GM23338 (cell line): Measurements from ENCODE around the gene LRMDA. TPM values are rescaled to one million over a fixed set of nuclear protein-coding genes. Genes with fewer than 3 reads are reported as not detected.

ENCODE experiments used
- ATAC-seq: fragments of 200-7000 bp; cut with Tn5 transposase; 3 replicates; pipeline ENCODE4 v1.9.1; 2020
- DNase-seq: peaks from one replicate; pipeline ENCODE4 v3.0.0-alpha.2; 2015; ENCODE audit warnings: low spot score
- H2AFZ ChIP-seq: fragments of 200-600 bp; sonication (generic); 2 replicates; pipeline ENCODE4 v1.8.0; 2016; ENCODE audit warnings: antibody characterized with exemption, mild to moderate bottlenecking, moderate library complexity
- H3F3A ChIP-seq: fragments of 200-600 bp; sonication (generic); replicated peaks from 2 replicates; pipeline ENCODE4 v1.8.0; 2017; ENCODE audit warnings: antibody characterized with exemption, mixed run types, low read depth
- H3K27ac ChIP-seq: fragments of 200-600 bp; sonication (generic); 2 replicates; pipeline ENCODE4 v1.6.1; 2016; ENCODE audit warnings: low read depth
- H3K27me3 ChIP-seq: fragments of 200-600 bp; sonication (generic); 2 replicates; pipeline ENCODE4 v1.8.0; 2016; ENCODE audit warnings: mild to moderate bottlenecking, mixed run types, moderate library complexity; ENCODE audit not compliant: insufficient read depth
- H3K36me3 ChIP-seq: fragments of 200-600 bp; sonication (generic); 2 replicates; pipeline ENCODE4 v1.8.0; 2016; ENCODE audit warnings: mild to moderate bottlenecking; ENCODE audit not compliant: insufficient read depth
- H3K4me1 ChIP-seq: fragments of 200-600 bp; sonication (generic); 2 replicates; pipeline ENCODE4 v1.8.0; 2016; ENCODE audit warnings: mild to moderate bottlenecking, moderate library complexity; ENCODE audit not compliant: insufficient read depth
- H3K4me2 ChIP-seq: fragments of 200-600 bp; sonication (generic); 2 replicates; pipeline ENCODE4 v1.7.1; 2017; ENCODE audit warnings: mixed run types
- H3K4me3 ChIP-seq: fragments of 200-600 bp; sonication (generic); 2 replicates; pipeline ENCODE4 v1.6.1; 2016; ENCODE audit warnings: mixed run types
- H3K79me2 ChIP-seq: fragments of 200-600 bp; sonication (generic); replicated peaks from 2 replicates; pipeline ENCODE4 v1.8.0; 2017; ENCODE audit warnings: mild to moderate bottlenecking; ENCODE audit not compliant: insufficient read depth
- H3K9me2 ChIP-seq: fragments of 200-600 bp; sonication (generic); 2 replicates; pipeline ENCODE4 v1.8.0; 2017; ENCODE audit not compliant: insufficient read depth
- H4K20me1 ChIP-seq: fragments of 200-600 bp; sonication (generic); replicated peaks from 2 replicates; pipeline ENCODE4 v1.8.0; 2017; ENCODE audit warnings: mild to moderate bottlenecking; ENCODE audit not compliant: insufficient read depth
- H3K27ac Mint-ChIP-seq: 2 replicates; pipeline ENCODE4 v1.8.0; 2020; ENCODE audit warnings: inconsistent platforms, mild to moderate bottlenecking, moderate library complexity, mixed read lengths
- H3K27me3 Mint-ChIP-seq: 3 replicates; pipeline ENCODE4 v1.8.0; 2022; ENCODE audit warnings: low read depth, mild to moderate bottlenecking, moderate library complexity, mixed read lengths, inconsistent platforms; ENCODE audit not compliant: insufficient read depth, poor library complexity
- H3K36me3 Mint-ChIP-seq: 3 replicates; pipeline ENCODE4 v1.8.0; 2021; ENCODE audit warnings: low read depth, mild to moderate bottlenecking, inconsistent platforms, moderate library complexity, mixed read lengths
- H3K4me1 Mint-ChIP-seq: 3 replicates; pipeline ENCODE4 v1.8.0; 2020; ENCODE audit warnings: mild to moderate bottlenecking, inconsistent platforms, mixed read lengths
- H3K4me3 Mint-ChIP-seq: 3 replicates; pipeline ENCODE4 v1.8.0; 2021; ENCODE audit warnings: moderate library complexity, mild to moderate bottlenecking, inconsistent platforms, mixed read lengths
- H3K9me3 Mint-ChIP-seq: 3 replicates; pipeline ENCODE4 v1.8.0; 2020; ENCODE audit warnings: moderate library complexity, mild to moderate bottlenecking, inconsistent platforms, mixed read lengths
- EZH2 ChIP-seq: fragments of 200-600 bp; sonication (generic); IDR thresholded peaks from one replicate; pipeline ENCODE4 v1.8.0; 2017; ENCODE audit warnings: antibody characterized with exemption, mild to moderate bottlenecking, low read depth; ENCODE audit not compliant: unreplicated experiment
- STAT1 ChIP-seq: IDR thresholded peaks from one replicate; pipeline ENCODE4 v1.6.1; 2016; ENCODE audit warnings: antibody characterized with exemption; ENCODE audit not compliant: unreplicated experiment
- ZNF114 ChIP-seq: fragments of 250-450 bp; sonication (Bioruptor Pico); IDR thresholded peaks from 2 replicates; pipeline ENCODE4 v1.5.0; 2020; ENCODE audit warnings: mild to moderate bottlenecking, moderate library complexity
- polyA plus RNA-seq: library from polyadenylated mRNA; unstranded; fragments of >200 nt; fragmentation: Nextera tagmentation; extraction: Ambion mirVana; gene quantifications from 2 replicates; pipeline ENCODE4 v1.2.1, GENCODE V29; 2016
- total RNA-seq: library from RNA; depleted of rRNA; stranded (reverse); fragments of >200 nt; shearing (Covaris generic); gene quantifications from 2 replicates; pipeline ENCODE4 v1.2.3, GENCODE V29; 2014
- TF ChIP-seq, protein P1 (sequence below): IDR thresholded peaks from 2 replicates; pipeline ENCODE4 v1.6.1; 2016; ENCODE audit warnings: antibody characterized with exemption
- TF ChIP-seq, protein P2 (sequence below), 2 experiments: fragments of 200-600 bp in 1 of 2; sonication (generic) in 1 of 2; conservative IDR thresholded peaks; 2 replicates each; pipeline versions ENCODE4 v1.5.1 to v1.6.1; 2016 to 2017; ENCODE audit warnings: antibody characterized with exemption in 2 of 2, low read depth in 2 of 2, mild to moderate bottlenecking in 2 of 2, moderate library complexity in 1 of 2
- TF ChIP-seq, protein P3 (sequence below): fragments of 250-450 bp; sonication (Bioruptor Pico); IDR thresholded peaks from 2 replicates; pipeline ENCODE4 v1.5.0; 2020; ENCODE audit warnings: mild to moderate bottlenecking, moderate library complexity

LRMDA gene
- total and polyA plus RNA-seq, 2 experiments from 2014 or later: 0.90 to 1.8 TPM

DNA sequence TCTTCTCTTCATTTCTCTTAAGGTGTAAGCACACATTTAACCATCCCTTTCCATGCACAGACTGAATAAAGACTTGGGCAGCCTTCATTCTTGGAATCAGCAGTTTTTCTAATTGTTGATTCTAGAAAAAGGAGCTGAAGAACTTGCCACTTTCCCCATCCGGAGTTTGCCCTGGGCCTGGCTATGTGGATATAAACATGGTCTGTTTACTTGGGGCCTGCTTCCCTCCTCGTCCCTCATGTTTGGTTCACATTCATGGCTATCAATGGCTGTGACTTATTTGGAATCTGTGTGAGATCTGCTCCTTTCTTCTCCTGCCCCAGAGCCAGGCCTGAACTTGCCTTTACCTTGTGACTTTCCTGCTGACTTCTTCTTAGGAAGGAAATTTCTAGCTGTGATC is 199.3 kb downstream of the LRMDA start (continued):
- TF ChIP-seq, protein P1, sequence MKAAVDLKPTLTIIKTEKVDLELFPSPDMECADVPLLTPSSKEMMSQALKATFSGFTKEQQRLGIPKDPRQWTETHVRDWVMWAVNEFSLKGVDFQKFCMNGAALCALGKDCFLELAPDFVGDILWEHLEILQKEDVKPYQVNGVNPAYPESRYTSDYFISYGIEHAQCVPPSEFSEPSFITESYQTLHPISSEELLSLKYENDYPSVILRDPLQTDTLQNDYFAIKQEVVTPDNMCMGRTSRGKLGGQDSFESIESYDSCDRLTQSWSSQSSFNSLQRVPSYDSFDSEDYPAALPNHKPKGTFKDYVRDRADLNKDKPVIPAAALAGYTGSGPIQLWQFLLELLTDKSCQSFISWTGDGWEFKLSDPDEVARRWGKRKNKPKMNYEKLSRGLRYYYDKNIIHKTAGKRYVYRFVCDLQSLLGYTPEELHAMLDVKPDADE: no peak
- TF ChIP-seq, protein P2, sequence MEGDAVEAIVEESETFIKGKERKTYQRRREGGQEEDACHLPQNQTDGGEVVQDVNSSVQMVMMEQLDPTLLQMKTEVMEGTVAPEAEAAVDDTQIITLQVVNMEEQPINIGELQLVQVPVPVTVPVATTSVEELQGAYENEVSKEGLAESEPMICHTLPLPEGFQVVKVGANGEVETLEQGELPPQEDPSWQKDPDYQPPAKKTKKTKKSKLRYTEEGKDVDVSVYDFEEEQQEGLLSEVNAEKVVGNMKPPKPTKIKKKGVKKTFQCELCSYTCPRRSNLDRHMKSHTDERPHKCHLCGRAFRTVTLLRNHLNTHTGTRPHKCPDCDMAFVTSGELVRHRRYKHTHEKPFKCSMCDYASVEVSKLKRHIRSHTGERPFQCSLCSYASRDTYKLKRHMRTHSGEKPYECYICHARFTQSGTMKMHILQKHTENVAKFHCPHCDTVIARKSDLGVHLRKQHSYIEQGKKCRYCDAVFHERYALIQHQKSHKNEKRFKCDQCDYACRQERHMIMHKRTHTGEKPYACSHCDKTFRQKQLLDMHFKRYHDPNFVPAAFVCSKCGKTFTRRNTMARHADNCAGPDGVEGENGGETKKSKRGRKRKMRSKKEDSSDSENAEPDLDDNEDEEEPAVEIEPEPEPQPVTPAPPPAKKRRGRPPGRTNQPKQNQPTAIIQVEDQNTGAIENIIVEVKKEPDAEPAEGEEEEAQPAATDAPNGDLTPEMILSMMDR (conservative IDR thresholded peaks at IDR 0.05; ENCODE audit: low read depth in 2 of 2): no peak
- TF ChIP-seq ZNF114 (CRISPR knock-in tag) (no peak), EZH2 (no peak)

DNA sequence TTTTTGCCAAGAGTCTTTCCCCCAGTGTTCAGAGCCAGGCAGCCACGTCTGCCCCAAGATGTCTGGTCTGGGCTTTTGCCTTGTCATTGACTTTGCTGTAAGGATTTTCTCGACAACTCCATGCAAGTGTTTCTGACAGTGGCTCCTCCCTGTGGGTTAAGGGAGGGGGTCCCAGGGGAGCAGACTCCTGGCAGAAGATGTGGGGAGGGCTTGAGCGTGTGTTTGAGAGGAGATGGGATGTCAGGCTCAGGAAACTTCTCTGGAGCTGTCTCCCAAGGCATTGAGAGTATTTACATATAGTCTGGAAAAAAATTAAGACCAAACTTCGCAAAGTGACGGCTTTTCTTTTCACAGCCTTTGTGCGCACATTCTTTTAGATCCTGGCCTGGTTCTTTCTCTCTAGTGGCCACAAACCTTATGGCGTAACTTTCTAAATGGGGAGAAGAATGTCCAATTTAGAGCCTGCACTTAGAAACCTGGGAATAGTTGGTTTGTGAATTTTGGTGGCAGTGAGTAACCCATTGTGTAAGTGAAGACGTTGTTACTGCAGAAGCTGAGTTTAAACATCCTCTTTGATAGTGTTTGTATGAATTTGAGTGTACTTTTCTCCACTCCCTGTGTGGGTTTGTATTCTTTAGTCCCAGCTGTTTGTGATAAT is 201.5 kb downstream of the LRMDA start:
- no peaks in the 10 kb centered on the region for H3F3A ChIP-seq
- H3K27ac Mint-ChIP-seq: no peak overlapping the region
- peaks cover 4% of the 10 kb centered on the region; the same call in 2 of the 3 replicates for H3K4me1 Mint-ChIP-seq
- peak; percentile 29; the same call in 1 of the 3 replicates for ATAC-seq
- H3K27me3 Mint-ChIP-seq: peaks cover 2% of the 10 kb centered on the region
- H3K4me2 ChIP-seq: no peak overlapping the region
- no peaks in the 10 kb centered on the region for H3K9me3 Mint-ChIP-seq
- no peak overlapping the region for H3K4me3 Mint-ChIP-seq
- H3K27me3 ChIP-seq: no peaks in the 10 kb centered on the region
- no peak overlapping the region for H3K27ac ChIP-seq
- TF ChIP-seq STAT1: no peak
- TF ChIP-seq, protein P1: no peak
- TF ChIP-seq, protein P2 (conservative IDR thresholded peaks at IDR 0.05; ENCODE audit: low read depth in 2 of 2): no peak
- TF ChIP-seq, protein P3, sequence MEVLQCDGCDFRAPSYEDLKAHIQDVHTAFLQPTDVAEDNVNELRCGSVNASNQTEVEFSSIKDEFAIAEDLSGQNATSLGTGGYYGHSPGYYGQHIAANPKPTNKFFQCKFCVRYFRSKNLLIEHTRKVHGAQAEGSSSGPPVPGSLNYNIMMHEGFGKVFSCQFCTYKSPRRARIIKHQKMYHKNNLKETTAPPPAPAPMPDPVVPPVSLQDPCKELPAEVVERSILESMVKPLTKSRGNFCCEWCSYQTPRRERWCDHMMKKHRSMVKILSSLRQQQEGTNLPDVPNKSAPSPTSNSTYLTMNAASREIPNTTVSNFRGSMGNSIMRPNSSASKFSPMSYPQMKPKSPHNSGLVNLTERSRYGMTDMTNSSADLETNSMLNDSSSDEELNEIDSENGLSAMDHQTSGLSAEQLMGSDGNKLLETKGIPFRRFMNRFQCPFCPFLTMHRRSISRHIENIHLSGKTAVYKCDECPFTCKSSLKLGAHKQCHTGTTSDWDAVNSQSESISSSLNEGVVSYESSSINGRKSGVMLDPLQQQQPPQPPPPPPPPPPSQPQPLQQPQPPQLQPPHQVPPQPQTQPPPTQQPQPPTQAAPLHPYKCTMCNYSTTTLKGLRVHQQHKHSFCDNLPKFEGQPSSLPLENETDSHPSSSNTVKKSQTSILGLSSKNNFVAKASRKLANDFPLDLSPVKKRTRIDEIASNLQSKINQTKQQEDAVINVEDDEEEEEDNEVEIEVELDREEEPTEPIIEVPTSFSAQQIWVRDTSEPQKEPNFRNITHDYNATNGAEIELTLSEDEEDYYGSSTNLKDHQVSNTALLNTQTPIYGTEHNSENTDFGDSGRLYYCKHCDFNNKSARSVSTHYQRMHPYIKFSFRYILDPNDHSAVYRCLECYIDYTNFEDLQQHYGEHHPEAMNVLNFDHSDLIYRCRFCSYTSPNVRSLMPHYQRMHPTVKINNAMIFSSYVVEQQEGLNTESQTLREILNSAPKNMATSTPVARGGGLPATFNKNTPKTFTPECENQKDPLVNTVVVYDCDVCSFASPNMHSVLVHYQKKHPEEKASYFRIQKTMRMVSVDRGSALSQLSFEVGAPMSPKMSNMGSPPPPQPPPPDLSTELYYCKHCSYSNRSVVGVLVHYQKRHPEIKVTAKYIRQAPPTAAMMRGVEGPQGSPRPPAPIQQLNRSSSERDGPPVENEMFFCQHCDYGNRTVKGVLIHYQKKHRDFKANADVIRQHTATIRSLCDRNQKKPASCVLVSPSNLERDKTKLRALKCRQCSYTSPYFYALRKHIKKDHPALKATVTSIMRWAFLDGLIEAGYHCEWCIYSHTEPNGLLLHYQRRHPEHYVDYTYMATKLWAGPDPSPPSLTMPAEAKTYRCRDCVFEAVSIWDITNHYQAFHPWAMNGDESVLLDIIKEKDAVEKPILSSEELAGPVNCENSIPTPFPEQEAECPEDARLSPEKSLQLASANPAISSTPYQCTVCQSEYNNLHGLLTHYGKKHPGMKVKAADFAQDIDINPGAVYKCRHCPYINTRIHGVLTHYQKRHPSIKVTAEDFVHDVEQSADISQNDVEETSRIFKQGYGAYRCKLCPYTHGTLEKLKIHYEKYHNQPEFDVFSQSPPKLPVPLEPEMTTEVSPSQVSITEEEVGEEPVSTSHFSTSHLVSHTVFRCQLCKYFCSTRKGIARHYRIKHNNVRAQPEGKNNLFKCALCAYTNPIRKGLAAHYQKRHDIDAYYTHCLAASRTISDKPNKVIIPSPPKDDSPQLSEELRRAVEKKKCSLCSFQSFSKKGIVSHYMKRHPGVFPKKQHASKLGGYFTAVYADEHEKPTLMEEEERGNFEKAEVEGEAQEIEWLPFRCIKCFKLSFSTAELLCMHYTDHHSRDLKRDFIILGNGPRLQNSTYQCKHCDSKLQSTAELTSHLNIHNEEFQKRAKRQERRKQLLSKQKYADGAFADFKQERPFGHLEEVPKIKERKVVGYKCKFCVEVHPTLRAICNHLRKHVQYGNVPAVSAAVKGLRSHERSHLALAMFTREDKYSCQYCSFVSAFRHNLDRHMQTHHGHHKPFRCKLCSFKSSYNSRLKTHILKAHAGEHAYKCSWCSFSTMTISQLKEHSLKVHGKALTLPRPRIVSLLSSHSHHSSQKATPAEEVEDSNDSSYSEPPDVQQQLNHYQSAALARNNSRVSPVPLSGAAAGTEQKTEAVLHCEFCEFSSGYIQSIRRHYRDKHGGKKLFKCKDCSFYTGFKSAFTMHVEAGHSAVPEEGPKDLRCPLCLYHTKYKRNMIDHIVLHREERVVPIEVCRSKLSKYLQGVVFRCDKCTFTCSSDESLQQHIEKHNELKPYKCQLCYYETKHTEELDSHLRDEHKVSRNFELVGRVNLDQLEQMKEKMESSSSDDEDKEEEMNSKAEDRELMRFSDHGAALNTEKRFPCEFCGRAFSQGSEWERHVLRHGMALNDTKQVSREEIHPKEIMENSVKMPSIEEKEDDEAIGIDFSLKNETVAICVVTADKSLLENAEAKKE (CRISPR knock-in tag): no peak
- DNase-seq: no peak
- H3K4me3 ChIP-seq: no peak overlapping the region
- no peaks in the 10 kb centered on the region for H3K9me2 ChIP-seq
- H2AFZ ChIP-seq: no peak overlapping the region
- H4K20me1 ChIP-seq: no peaks in the 10 kb centered on the region
- no peaks in the 10 kb centered on the region for H3K36me3 Mint-ChIP-seq
- H3K79me2 ChIP-seq: no peaks in the 10 kb centered on the region
- no peaks in the 10 kb centered on the region for H3K4me1 ChIP-seq
- H3K36me3 ChIP-seq: no peaks in the 10 kb centered on the region
